ENCODE data around the gene SYT7. TPM values are rescaled to one million over a fixed set of nuclear protein-coding genes. Genes with fewer than 3 reads are reported as not detected.
A peak's percentile ranks its signal among the peaks of the same experiment; 100 is the strongest.

The SYT7 gene
- total RNA-seq, 1 donor from 2014 or later: 4.1 TPM

GRCh38 chr11:61538636-61538961 is 42.3 kb downstream of the SYT7 start:
- no peak for DNase-seq (ENCODE audit: low read depth, low spot score)
- Mint-ChIP-seq H3K27me3 (ENCODE audit: low read depth) (peaks cover 14% of the 10 kb centered on the region), H3K9me3 (no peaks in the 10 kb centered on the region), H3K27ac (ENCODE audit: unreplicated experiment) (no peak overlapping the region), H3K36me3 (ENCODE audit: low read depth) (no peaks in the 10 kb centered on the region), H3K4me1 (peaks cover 11% of the 10 kb centered on the region), H3K4me3 (no peak overlapping the region)
- no peak for TF ChIP-seq CTCF (conservative IDR thresholded peaks at IDR 0.05)

GRCh38 chr11:61537326-61537725 is 43.5 kb downstream of the SYT7 start:
- Mint-ChIP-seq H3K27ac (ENCODE audit: unreplicated experiment) (no peak overlapping the region), H3K4me3 (no peak overlapping the region), H3K4me1 (peaks cover 11% of the 10 kb centered on the region), H3K9me3 (no peaks in the 10 kb centered on the region), H3K27me3 (ENCODE audit: low read depth) (peaks cover 14% of the 10 kb centered on the region), H3K36me3 (ENCODE audit: low read depth) (no peaks in the 10 kb centered on the region)
- DNase-seq (ENCODE audit: low read depth, low spot score): no peak
- no peak for TF ChIP-seq CTCF (conservative IDR thresholded peaks at IDR 0.05)

GRCh38 chr11:61536676-61537270 is 44.1 kb downstream of the SYT7 start:
- no peaks in the 10 kb centered on the region for H3K36me3 Mint-ChIP-seq (ENCODE audit: low read depth)

GRCh38 chr11:61535998-61536675 is 44.7 kb downstream of the SYT7 start:
- no peak for DNase-seq (ENCODE audit: low read depth, low spot score)
- TF ChIP-seq CTCF (conservative IDR thresholded peaks at IDR 0.05): no peak
- no peak overlapping the region for H3K4me3 Mint-ChIP-seq
- H3K27me3 Mint-ChIP-seq (ENCODE audit: low read depth): peaks cover 14% of the 10 kb centered on the region
- H3K36me3 Mint-ChIP-seq (ENCODE audit: low read depth): no peaks in the 10 kb centered on the region
- H3K4me1 Mint-ChIP-seq: peaks cover 4% of the 10 kb centered on the region
- H3K9me3 Mint-ChIP-seq: no peaks in the 10 kb centered on the region
- H3K27ac Mint-ChIP-seq (ENCODE audit: unreplicated experiment): no peak overlapping the region

More at GRCh38 chr11:61536676-61537270, 44.1 kb downstream of the SYT7 start:
- Mint-ChIP-seq H3K4me3 (no peak overlapping the region), H3K9me3 (no peaks in the 10 kb centered on the region), H3K27me3 (ENCODE audit: low read depth) (peaks cover 14% of the 10 kb centered on the region), H3K4me1 (peaks cover 9% of the 10 kb centered on the region), H3K27ac (ENCODE audit: unreplicated experiment) (no peak overlapping the region)
- DNase-seq (ENCODE audit: low read depth, low spot score): no peak
- TF ChIP-seq CTCF (conservative IDR thresholded peaks at IDR 0.05): no peak

- peaks cover 14% of the 10 kb centered on the region for H3K27me3 Mint-ChIP-seq (ENCODE audit: low read depth)
- TF ChIP-seq CTCF (conservative IDR thresholded peaks at IDR 0.05): no peak
- peak overlapping the region; percentile 70 for H3K27ac Mint-ChIP-seq (ENCODE audit: unreplicated experiment)
- H3K36me3 Mint-ChIP-seq (ENCODE audit: low read depth): no peaks in the 10 kb centered on the region
- H3K4me1 Mint-ChIP-seq: peaks cover 6% of the 10 kb centered on the region
- no peak for DNase-seq (ENCODE audit: low read depth, low spot score)
- H3K4me3 Mint-ChIP-seq: no peak overlapping the region
- H3K9me3 Mint-ChIP-seq: no peaks in the 10 kb centered on the region
Observed at GRCh38 chr11:61534933-61535839, 45.7 kb downstream of the SYT7 start.
